Parathyroid adenoma (tissue), 2 donors: Measurements from ENCODE around the gene HOXB3.

ENCODE experiments used
- H2AFZ ChIP-seq: fragments of 300-600 bp; sonication (generic); one replicate; pipeline ENCODE4 v1.7.0; 2017; ENCODE audit warnings: antibody characterized with exemption, mild to moderate bottlenecking
- H3K27ac ChIP-seq: fragments of 300-600 bp; sonication (generic); one replicate; pipeline ENCODE4 v1.7.0; 2017
- H3K27me3 ChIP-seq: fragments of 300-600 bp; sonication (generic); one replicate; pipeline ENCODE4 v1.7.0; 2017; ENCODE audit warnings: low read length; ENCODE audit not compliant: control insufficient read depth, insufficient read depth
- H3K36me3 ChIP-seq: fragments of 300-600 bp; sonication (generic); one replicate; pipeline ENCODE4 v1.7.0; 2017; ENCODE audit warnings: low read length; ENCODE audit not compliant: control insufficient read depth, insufficient read depth
- H3K4me1 ChIP-seq: fragments of 300-600 bp; sonication (generic); one replicate; pipeline ENCODE4 v1.7.0; 2017; ENCODE audit warnings: control low read depth
- H3K4me2 ChIP-seq: fragments of 300-600 bp; sonication (generic); one replicate; pipeline ENCODE4 v1.7.0; 2017; ENCODE audit warnings: low read length
- H3K4me3 ChIP-seq: fragments of 300-600 bp; sonication (generic); one replicate; pipeline ENCODE4 v1.7.0; 2017; ENCODE audit warnings: low read depth, low read length
- H3K79me2 ChIP-seq: fragments of 300-600 bp; sonication (generic); one replicate; pipeline ENCODE4 v1.7.0; 2017; ENCODE audit warnings: control low read depth
- H3K9ac ChIP-seq: fragments of 300-600 bp; sonication (generic); one replicate; pipeline ENCODE4 v1.7.0; 2017; ENCODE audit warnings: mild to moderate bottlenecking
- H3K9me3 ChIP-seq: fragments of 300-600 bp; sonication (generic); one replicate; pipeline ENCODE4 v1.7.0; 2017; ENCODE audit warnings: low read length; ENCODE audit not compliant: control insufficient read depth
- TF ChIP-seq, protein P1 (sequence below): fragments of 300-600 bp; sonication (generic); IDR thresholded peaks from one replicate; pipeline ENCODE4 v1.7.0; 2017; ENCODE audit warnings: antibody characterized with exemption, mild to moderate bottlenecking
- donor health status: primary hyperparathyroidism.

The HOXB3 gene

DNA sequence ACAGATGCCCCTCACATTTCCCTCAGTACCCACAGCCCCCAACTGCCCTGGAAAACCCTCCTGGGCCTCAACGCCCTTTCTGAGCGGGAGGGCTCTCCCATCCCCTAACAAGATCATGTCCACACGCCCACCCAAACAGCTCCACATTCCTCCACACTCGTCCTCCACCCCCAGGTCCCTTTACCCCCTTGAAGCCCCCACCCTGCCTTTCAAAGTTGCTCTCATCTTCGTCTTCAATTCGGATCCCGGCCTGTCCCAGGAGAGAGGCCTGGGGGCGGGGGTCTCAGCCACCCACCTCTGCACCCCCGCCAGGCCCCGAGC lies 26.2 kb downstream of the HOXB3 start:
- H3K9ac ChIP-seq = no peak overlapping the region
- H2AFZ ChIP-seq = no peak overlapping the region
- H3K9me3 ChIP-seq = no peaks in the 10 kb centered on the region
- no peaks in the 10 kb centered on the region for H3K79me2 ChIP-seq
- TF ChIP-seq, protein P1, sequence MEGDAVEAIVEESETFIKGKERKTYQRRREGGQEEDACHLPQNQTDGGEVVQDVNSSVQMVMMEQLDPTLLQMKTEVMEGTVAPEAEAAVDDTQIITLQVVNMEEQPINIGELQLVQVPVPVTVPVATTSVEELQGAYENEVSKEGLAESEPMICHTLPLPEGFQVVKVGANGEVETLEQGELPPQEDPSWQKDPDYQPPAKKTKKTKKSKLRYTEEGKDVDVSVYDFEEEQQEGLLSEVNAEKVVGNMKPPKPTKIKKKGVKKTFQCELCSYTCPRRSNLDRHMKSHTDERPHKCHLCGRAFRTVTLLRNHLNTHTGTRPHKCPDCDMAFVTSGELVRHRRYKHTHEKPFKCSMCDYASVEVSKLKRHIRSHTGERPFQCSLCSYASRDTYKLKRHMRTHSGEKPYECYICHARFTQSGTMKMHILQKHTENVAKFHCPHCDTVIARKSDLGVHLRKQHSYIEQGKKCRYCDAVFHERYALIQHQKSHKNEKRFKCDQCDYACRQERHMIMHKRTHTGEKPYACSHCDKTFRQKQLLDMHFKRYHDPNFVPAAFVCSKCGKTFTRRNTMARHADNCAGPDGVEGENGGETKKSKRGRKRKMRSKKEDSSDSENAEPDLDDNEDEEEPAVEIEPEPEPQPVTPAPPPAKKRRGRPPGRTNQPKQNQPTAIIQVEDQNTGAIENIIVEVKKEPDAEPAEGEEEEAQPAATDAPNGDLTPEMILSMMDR = no peak
- H3K36me3 ChIP-seq = no peaks in the 10 kb centered on the region
- H3K4me2 ChIP-seq = no peak overlapping the region
- no peaks in the 10 kb centered on the region for H3K4me1 ChIP-seq
- no peaks in the 10 kb centered on the region for H3K27me3 ChIP-seq
- no peak overlapping the region for H3K4me3 ChIP-seq
- no peak overlapping the region for H3K27ac ChIP-seq

DNA sequence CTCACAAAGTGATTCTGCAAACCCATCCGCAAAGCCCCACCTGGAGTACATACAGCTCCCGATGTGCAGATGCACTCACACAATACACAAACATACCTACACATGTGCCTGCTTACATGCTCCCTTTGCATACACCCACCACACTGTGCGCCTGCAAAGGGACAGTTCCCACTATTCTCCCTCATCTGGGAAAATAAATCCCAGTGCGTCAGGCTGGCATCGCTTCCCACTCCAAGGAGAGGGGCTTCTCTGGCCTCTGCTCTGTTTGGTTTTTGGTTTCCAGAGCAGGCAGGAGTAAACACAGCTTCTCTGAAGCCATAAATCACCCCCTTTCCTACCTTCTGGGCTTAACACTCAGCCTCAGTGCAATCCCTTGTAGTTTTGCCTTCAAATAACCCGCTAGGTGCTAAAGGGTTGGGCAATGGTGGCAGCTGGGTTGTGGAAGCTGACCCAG lies 26.6 kb downstream of the HOXB3 start:
- H3K36me3 ChIP-seq = no peaks in the 10 kb centered on the region
- H3K79me2 ChIP-seq = no peaks in the 10 kb centered on the region
- no peak overlapping the region for H2AFZ ChIP-seq
- H3K4me3 ChIP-seq = peak overlapping the region; percentile 5
- no peaks in the 10 kb centered on the region for H3K9me3 ChIP-seq
- no peak overlapping the region for H3K9ac ChIP-seq
- H3K4me2 ChIP-seq = peak overlapping the region; percentile 22
- no peaks in the 10 kb centered on the region for H3K4me1 ChIP-seq
- H3K27me3 ChIP-seq = no peaks in the 10 kb centered on the region
- TF ChIP-seq, protein P1 = no peak
- H3K27ac ChIP-seq = no peak overlapping the region

DNA sequence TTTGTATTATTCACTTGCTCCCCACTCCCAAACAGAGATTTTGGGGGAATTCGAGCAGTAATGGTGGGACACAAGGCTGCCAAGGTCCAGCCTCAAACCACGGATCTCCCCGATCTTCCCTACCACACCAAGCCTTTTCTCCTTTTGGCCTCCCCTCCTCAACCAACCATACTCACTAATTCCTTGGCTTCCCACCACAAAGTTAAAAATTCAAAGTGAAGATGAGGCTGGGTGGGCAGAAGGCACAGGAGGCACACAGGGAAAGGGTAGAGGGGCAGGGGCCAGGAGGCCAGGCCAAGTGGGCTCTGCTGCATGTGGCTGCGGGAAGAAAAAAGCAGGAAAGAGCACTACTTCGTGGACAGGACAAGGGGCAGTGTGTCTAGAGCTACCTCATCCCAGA lies 27.1 kb downstream of the HOXB3 start:
- Histone ChIP-seq H3K27ac (no peak overlapping the region), H2AFZ (no peak overlapping the region), H3K4me3 (peak overlapping the region; percentile 5), H3K9me3 (no peaks in the 10 kb centered on the region), H3K4me1 (no peaks in the 10 kb centered on the region), H3K4me2 (peak overlapping the region; percentile 59), H3K27me3 (no peaks in the 10 kb centered on the region), H3K9ac (no peak overlapping the region), H3K36me3 (no peaks in the 10 kb centered on the region), H3K79me2 (no peaks in the 10 kb centered on the region)
- TF ChIP-seq, protein P1 = no peak

DNA sequence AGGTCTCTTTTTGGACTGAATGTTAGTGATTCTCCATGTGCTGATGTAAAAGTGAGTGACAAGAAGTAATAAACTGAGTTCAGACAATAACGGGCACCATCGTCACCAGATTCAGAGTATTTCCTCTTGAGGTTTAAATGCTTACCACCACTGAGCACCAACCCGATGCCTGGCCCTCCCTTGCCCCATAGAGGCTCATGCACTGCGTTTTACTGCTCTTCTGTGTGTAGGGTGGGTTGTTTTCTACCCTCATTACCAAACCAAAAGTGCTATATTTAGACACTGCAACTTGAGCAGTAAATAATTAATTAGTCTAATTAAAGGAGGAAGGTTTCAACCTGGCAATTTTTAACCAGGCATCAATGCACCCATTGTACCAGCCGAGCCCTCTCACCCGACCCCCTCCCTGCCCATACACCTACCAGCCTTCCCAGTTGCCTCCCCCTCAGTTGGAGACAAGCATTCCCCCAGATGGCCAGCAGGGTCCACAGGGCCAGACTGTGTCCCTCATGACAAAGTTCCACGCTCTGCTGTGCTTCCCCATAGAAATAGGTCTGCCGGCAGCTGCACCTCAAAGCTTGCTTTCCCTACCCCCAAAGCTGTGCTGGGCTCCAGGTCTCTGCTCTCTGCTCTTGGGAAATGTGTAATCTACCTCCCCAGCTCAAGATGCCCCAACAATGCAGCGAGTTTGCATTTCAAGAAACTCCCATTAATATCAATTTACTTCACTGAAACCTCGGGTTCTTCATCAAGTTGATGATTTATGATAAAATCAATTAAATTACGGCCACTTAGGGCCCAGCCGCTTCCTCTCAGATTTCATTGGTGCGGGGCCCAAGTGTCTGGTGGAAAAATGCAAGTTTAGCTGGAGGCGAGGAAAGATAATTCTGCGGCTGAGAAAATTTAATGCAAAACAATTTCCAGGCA lies 27.9 kb downstream of the HOXB3 start:
- no peaks in the 10 kb centered on the region for H3K27me3 ChIP-seq
- H3K9ac ChIP-seq = no peak overlapping the region
- no peaks in the 10 kb centered on the region for H3K4me1 ChIP-seq
- H3K9me3 ChIP-seq = no peaks in the 10 kb centered on the region
- no peak overlapping the region for H3K4me3 ChIP-seq
- no peaks in the 10 kb centered on the region for H3K36me3 ChIP-seq
- TF ChIP-seq, protein P1 = no peak
- H3K27ac ChIP-seq = no peak overlapping the region
- H3K4me2 ChIP-seq = peak overlapping the region; percentile 59
- H2AFZ ChIP-seq = no peak overlapping the region
- H3K79me2 ChIP-seq = no peaks in the 10 kb centered on the region
